Calu3 (cell line): ENCODE results near the gene WBP2. TPM values are rescaled to one million over a fixed set of nuclear protein-coding genes. Genes with fewer than 3 reads are reported as not detected.
"Not testable (repeated sequence)": the region's sequence is repeated elsewhere in the genome, so short reads cannot be mapped to it uniquely, and the experiment has no call there.

Experiments used
- BruUV-seq: library from RNA; stranded (reverse); fragments of 400-500 nt; replicated peaks from 2 replicates; lab custom pipeline; 2021; lab: Mats Ljungman, UMichigan
- CTCF ChIA-PET: fragments of 300-600 bp; sonication (Branson Sonifier 250); formaldehyde crosslinking; loops from one replicate; lab custom pipeline; 2022; ENCODE audit warnings: antibody characterized with exemption; lab: Charles Lee
- DNase-seq: peaks from one replicate; pipeline ENCODE4 v3.0.0; 2022
- H3K27ac Mint-ChIP-seq: one replicate; pipeline ENCODE4 v1.8.0; 2022; ENCODE audit warnings: mixed read lengths; ENCODE audit not compliant: unreplicated experiment
- H3K27me3 Mint-ChIP-seq: one replicate; pipeline ENCODE4 v1.8.0; 2022; ENCODE audit warnings: mixed read lengths; ENCODE audit not compliant: unreplicated experiment
- H3K36me3 Mint-ChIP-seq: one replicate; pipeline ENCODE4 v1.8.0; 2022; ENCODE audit warnings: mild to moderate bottlenecking, moderate library complexity, mixed read lengths; ENCODE audit not compliant: insufficient read depth, unreplicated experiment
- H3K4me1 Mint-ChIP-seq: one replicate; pipeline ENCODE4 v1.8.0; 2022; ENCODE audit warnings: mild to moderate bottlenecking, low read depth, mixed read lengths; ENCODE audit not compliant: unreplicated experiment
- H3K4me3 Mint-ChIP-seq: one replicate; pipeline ENCODE4 v1.8.0; 2022; ENCODE audit warnings: mild to moderate bottlenecking, low read depth, moderate library complexity, mixed read lengths; ENCODE audit not compliant: unreplicated experiment
- H3K9me3 Mint-ChIP-seq: one replicate; pipeline ENCODE4 v1.8.0; 2022; ENCODE audit warnings: low read depth, mixed read lengths; ENCODE audit not compliant: unreplicated experiment
- CTCF ChIP-seq: fragments of 200-600 bp; IDR thresholded peaks from one replicate; pipeline ENCODE4 v1.8.0; 2022; ENCODE audit warnings: antibody characterized with exemption; ENCODE audit not compliant: unreplicated experiment
- intact Hi-C: fragments of 100-400 bp; cut with micrococcal nuclease; formaldehyde crosslinking; loops from one replicate; pipeline ENCODE4 v1.10.0; 2022; ENCODE audit not compliant: unreplicated experiment
- total RNA-seq: library from RNA; stranded (reverse); gene quantifications from 2 replicates; pipeline ENCODE4 v1.2.3, GENCODE V29; 2022

WBP2 gene
- total RNA-seq, 1 experiment from 2014 or later = 126 TPM

GRCh38 chr17:75813081-75814020 lies 41.8 kb downstream of the WBP2 start:
- no peaks in the 10 kb centered on the region for H3K4me1 Mint-ChIP-seq
- DNase-seq = no peak
- CTCF ChIA-PET = interaction anchor here (0.6 kb wide), 2 partner anchors 12 to 212 kb away, joined by 4 to 5 read pairs; no protein-coding TSS in a partner anchor
- H3K36me3 Mint-ChIP-seq = peaks cover 16% of the 10 kb centered on the region
- TF ChIP-seq CTCF = no peak
- H3K27me3 Mint-ChIP-seq = no peaks in the 10 kb centered on the region
- intact Hi-C loops = no loop called here
- H3K27ac Mint-ChIP-seq = no peak overlapping the region
- no peaks in the 10 kb centered on the region for H3K9me3 Mint-ChIP-seq
- no peak overlapping the region for H3K4me3 Mint-ChIP-seq
- BruUV-seq = no TSS peak

GRCh38 chr17:75812096-75813013 lies 42.8 kb downstream of the WBP2 start:
- BruUV-seq = no TSS peak
- H3K36me3 Mint-ChIP-seq = peaks cover 14% of the 10 kb centered on the region
- TF ChIP-seq CTCF = no peak
- no peaks in the 10 kb centered on the region for H3K9me3 Mint-ChIP-seq
- no peaks in the 10 kb centered on the region for H3K4me1 Mint-ChIP-seq
- DNase-seq = no peak
- no peaks in the 10 kb centered on the region for H3K27me3 Mint-ChIP-seq
- intact Hi-C loops = no loop called here
- no peak overlapping the region for H3K27ac Mint-ChIP-seq
- CTCF ChIA-PET = interaction anchor here (0.6 kb wide), 1 partner anchor 213 kb away, joined by 5 read pairs; no protein-coding TSS in a partner anchor
- no peak overlapping the region for H3K4me3 Mint-ChIP-seq

GRCh38 chr17:75811174-75811573 lies 44.0 kb downstream of the WBP2 start:
- BruUV-seq = no TSS peak
- no peak for TF ChIP-seq CTCF
- DNase-seq = no peak
- intact Hi-C loops = no loop called here
- peaks cover 9% of the 10 kb centered on the region for H3K36me3 Mint-ChIP-seq
- no peak overlapping the region for H3K27ac Mint-ChIP-seq
- H3K4me3 Mint-ChIP-seq = no peak overlapping the region
- H3K27me3 Mint-ChIP-seq = no peaks in the 10 kb centered on the region
- CTCF ChIA-PET = no interaction called here
- no peaks in the 10 kb centered on the region for H3K9me3 Mint-ChIP-seq
- H3K4me1 Mint-ChIP-seq = no peaks in the 10 kb centered on the region

GRCh38 chr17:75810756-75811155 lies 44.4 kb downstream of the WBP2 start:
- H3K9me3 Mint-ChIP-seq, CTCF ChIA-PET, BruUV-seq, intact Hi-C loops, H3K4me3 Mint-ChIP-seq, H3K27ac Mint-ChIP-seq, H3K27me3 Mint-ChIP-seq, DNase-seq, H3K4me1 Mint-ChIP-seq: not testable (repeated sequence)
- H3K36me3 Mint-ChIP-seq = peaks cover 11% of the 10 kb centered on the region
